IPS DF 6.9 (cell line): ENCODE results near the gene SLC4A8.

Experiments
- DNase-seq: peaks from one replicate; pipeline ENCODE4 v3.0.0-alpha.2; 2013; ENCODE audit warnings: low read depth, low spot score
- H3K27ac ChIP-seq: one replicate; pipeline ENCODE4 v1.5.1; 2013; ENCODE audit warnings: low read length, control low read depth
- H3K27me3 ChIP-seq: 2 replicates; pipeline ENCODE4 v1.6.1; 2013; ENCODE audit warnings: mild to moderate bottlenecking, low read length; ENCODE audit not compliant: control insufficient read depth, insufficient read depth
- H3K36me3 ChIP-seq: 2 replicates; pipeline ENCODE4 v1.6.1; 2013; ENCODE audit warnings: low read length; ENCODE audit not compliant: control insufficient read depth, insufficient read depth
- H3K4me1 ChIP-seq: 2 replicates; pipeline ENCODE4 v1.6.1; 2013; ENCODE audit warnings: low read length; ENCODE audit not compliant: control insufficient read depth, insufficient read depth
- H3K4me3 ChIP-seq: 2 replicates; pipeline ENCODE4 v1.5.1; 2013; ENCODE audit warnings: mild to moderate bottlenecking, low read length
- H3K9me3 ChIP-seq: 2 replicates; pipeline ENCODE4 v1.6.1; 2013; ENCODE audit warnings: low read length, inconsistent platforms; ENCODE audit not compliant: control insufficient read depth, insufficient read depth
- WGBS: extraction: QIAGEN DNeasy Blood & Tissue Kit; methylation state at CpG from one replicate; pipeline ENCODE4 v1.1.7; 2013; ENCODE audit warnings: mixed read lengths, missing lambda C conversion rate; ENCODE audit not compliant: insufficient read length, insufficient coverage; 5-methylcytosine and 5-hydroxymethylcytosine counted together

The SLC4A8 gene

GRCh38 chr12:51522696-51523095 is 98.1 kb downstream of the SLC4A8 start:
- WGBS: no CpG with 5 or more reads among the region's 5 CpGs
- H3K9me3 ChIP-seq: no peaks in the 10 kb centered on the region
- DNase-seq: no peak

GRCh38 chr12:51524386-51524901 is 99.8 kb downstream of the SLC4A8 start:
- no CpG with 5 or more reads among the region's 6 CpGs for WGBS

More at GRCh38 chr12:51522696-51523095, 98.1 kb downstream of the SLC4A8 start:
- no peaks in the 10 kb centered on the region for H3K36me3 ChIP-seq
- H3K27ac ChIP-seq: no peak overlapping the region
- no peak overlapping the region for H3K4me3 ChIP-seq
- no peaks in the 10 kb centered on the region for H3K27me3 ChIP-seq
- no peaks in the 10 kb centered on the region for H3K4me1 ChIP-seq

GRCh38 chr12:51525518-51525917 is 100.9 kb downstream of the SLC4A8 start:
- Histone ChIP-seq H3K27ac (no peak overlapping the region), H3K36me3 (no peaks in the 10 kb centered on the region), H3K4me3 (no peak overlapping the region), H3K4me1 (no peaks in the 10 kb centered on the region), H3K27me3 (no peaks in the 10 kb centered on the region), H3K9me3 (no peaks in the 10 kb centered on the region)
- no CpG with 5 or more reads among the region's 11 CpGs for WGBS
- DNase-seq: no peak

More at GRCh38 chr12:51524386-51524901, 99.8 kb downstream of the SLC4A8 start:
- Histone ChIP-seq H3K36me3 (no peaks in the 10 kb centered on the region), H3K4me1 (no peaks in the 10 kb centered on the region), H3K9me3 (no peaks in the 10 kb centered on the region), H3K27me3 (no peaks in the 10 kb centered on the region), H3K27ac (no peak overlapping the region), H3K4me3 (no peak overlapping the region)
- no peak for DNase-seq

- no peak overlapping the region for H3K4me3 ChIP-seq
- H3K27ac ChIP-seq: no peak overlapping the region
- WGBS: no CpG with 5 or more reads among the region's 3 CpGs
- no peaks in the 10 kb centered on the region for H3K36me3 ChIP-seq
- H3K4me1 ChIP-seq: no peaks in the 10 kb centered on the region
- no peaks in the 10 kb centered on the region for H3K9me3 ChIP-seq
- DNase-seq: no peak
- H3K27me3 ChIP-seq: no peaks in the 10 kb centered on the region
Observed at GRCh38 chr12:51527966-51528365, 103.3 kb downstream of the SLC4A8 start.

GRCh38 chr12:51528852-51529650 is 104.4 kb downstream of the SLC4A8 start:
- Histone ChIP-seq H3K4me1 (no peaks in the 10 kb centered on the region), H3K27ac (no peak overlapping the region), H3K4me3 (no peak overlapping the region), H3K36me3 (no peaks in the 10 kb centered on the region), H3K9me3 (no peaks in the 10 kb centered on the region), H3K27me3 (no peaks in the 10 kb centered on the region)
- no CpG with 5 or more reads among the region's 6 CpGs for WGBS
- DNase-seq: no peak

GRCh38 chr12:51529651-51529970 is 105.0 kb downstream of the SLC4A8 start:
- no CpG with 5 or more reads among the region's 3 CpGs for WGBS
- H3K4me3 ChIP-seq: no peak overlapping the region
- no peak for DNase-seq
- H3K4me1 ChIP-seq: no peaks in the 10 kb centered on the region
- no peak overlapping the region for H3K27ac ChIP-seq
- no peaks in the 10 kb centered on the region for H3K36me3 ChIP-seq
- H3K9me3 ChIP-seq: no peaks in the 10 kb centered on the region
- no peaks in the 10 kb centered on the region for H3K27me3 ChIP-seq

GRCh38 chr12:51530208-51530607 is 105.6 kb downstream of the SLC4A8 start:
- no peak overlapping the region for H3K4me3 ChIP-seq
- no peak for DNase-seq
- no peaks in the 10 kb centered on the region for H3K9me3 ChIP-seq
- no peaks in the 10 kb centered on the region for H3K27me3 ChIP-seq
- no peaks in the 10 kb centered on the region for H3K4me1 ChIP-seq
- no peaks in the 10 kb centered on the region for H3K36me3 ChIP-seq
- no peak overlapping the region for H3K27ac ChIP-seq
- no CpG with 5 or more reads among the region's 4 CpGs for WGBS

GRCh38 chr12:51531284-51531977 is 106.8 kb downstream of the SLC4A8 start:
- Histone ChIP-seq H3K27me3 (no peaks in the 10 kb centered on the region), H3K9me3 (no peaks in the 10 kb centered on the region), H3K27ac (no peak overlapping the region), H3K36me3 (no peaks in the 10 kb centered on the region), H3K4me3 (no peak overlapping the region), H3K4me1 (no peaks in the 10 kb centered on the region)
- no CpG with 5 or more reads among the region's 11 CpGs for WGBS
- no peak for DNase-seq

- Histone ChIP-seq H3K36me3 (no peaks in the 10 kb centered on the region), H3K4me1 (no peaks in the 10 kb centered on the region), H3K4me3 (no peak overlapping the region), H3K27me3 (no peaks in the 10 kb centered on the region), H3K27ac (no peak overlapping the region), H3K9me3 (no peaks in the 10 kb centered on the region)
- WGBS: no CpG with 5 or more reads among the region's 11 CpGs
- DNase-seq: peak; percentile 80
Observed at GRCh38 chr12:51531978-51532497, 107.4 kb downstream of the SLC4A8 start.

- no CpG with 5 or more reads among the region's 1 CpG for WGBS
- H3K27me3 ChIP-seq: no peaks in the 10 kb centered on the region
- H3K4me3 ChIP-seq: no peak overlapping the region
- DNase-seq: no peak
- no peaks in the 10 kb centered on the region for H3K4me1 ChIP-seq
- H3K27ac ChIP-seq: no peak overlapping the region
- H3K9me3 ChIP-seq: no peaks in the 10 kb centered on the region
- H3K36me3 ChIP-seq: no peaks in the 10 kb centered on the region
Observed at GRCh38 chr12:51533799-51534198, 109.2 kb downstream of the SLC4A8 start.
